Smooth muscle cell (in vitro differentiated cells): Measurements from ENCODE around the gene SLC27A1. TPM values are rescaled to one million over a fixed set of nuclear protein-coding genes. Genes with fewer than 3 reads are reported as not detected.
A peak's percentile ranks its signal among the peaks of the same experiment; 100 is the strongest.

Experiments used
- DNase-seq: peaks from one replicate; lab custom pipeline; 2025; ENCODE audit not compliant: unreplicated experiment; lab: John Stamatoyannopoulos, UW
- H2AFZ ChIP-seq: fragments of 200-600 bp; sonication (generic); 2 replicates; pipeline ENCODE4 v1.6.0; 2016; ENCODE audit warnings: antibody characterized with exemption, low read depth, mild to moderate bottlenecking
- H3F3A ChIP-seq: fragments of 200-600 bp; sonication (generic); 2 replicates; pipeline ENCODE4 v1.6.0; 2017; ENCODE audit warnings: antibody characterized with exemption, low read depth
- H3K27ac ChIP-seq: fragments of 200-600 bp; sonication (generic); 2 replicates; pipeline ENCODE4 v1.5.1; 2016; ENCODE audit warnings: low read depth, mild to moderate bottlenecking
- H3K27me3 ChIP-seq: fragments of 200-600 bp; sonication (generic); 2 replicates; pipeline ENCODE4 v1.6.1; 2016; ENCODE audit warnings: low read depth, mild to moderate bottlenecking
- H3K36me3 ChIP-seq: fragments of 200-600 bp; sonication (generic); 2 replicates; pipeline ENCODE4 v1.5.1; 2016; ENCODE audit warnings: low read depth
- H3K4me1 ChIP-seq: fragments of 200-600 bp; sonication (generic); 2 replicates; pipeline ENCODE4 v1.5.1; 2016; ENCODE audit warnings: low read depth
- H3K4me2 ChIP-seq: fragments of 200-600 bp; sonication (generic); 2 replicates; pipeline ENCODE4 v1.6.0; 2016; ENCODE audit warnings: mild to moderate bottlenecking
- H3K4me3 ChIP-seq: fragments of 200-600 bp; sonication (generic); 2 replicates; pipeline ENCODE4 v1.5.1; 2016; ENCODE audit warnings: mild to moderate bottlenecking
- H3K79me2 ChIP-seq: fragments of 200-600 bp; sonication (generic); 2 replicates; pipeline ENCODE4 v1.6.0; 2016; ENCODE audit warnings: low read depth, mild to moderate bottlenecking
- H3K9ac ChIP-seq: fragments of 200-600 bp; sonication (generic); 2 replicates; pipeline ENCODE4 v1.6.0; 2016; ENCODE audit warnings: low read depth
- H3K9me3 ChIP-seq: fragments of 200-600 bp; sonication (generic); replicated peaks from 2 replicates; pipeline ENCODE4 v1.5.1; 2016; ENCODE audit warnings: low read depth
- H4K20me1 ChIP-seq: fragments of 200-600 bp; sonication (generic); 2 replicates; pipeline ENCODE4 v1.6.0; 2016; ENCODE audit warnings: low read depth
- WGBS: methylation state at CpG from one replicate; pipeline ENCODE4 v1.1.7; 2016; ENCODE audit warnings: low lambda C conversion rate; 5-methylcytosine and 5-hydroxymethylcytosine counted together
- polyA plus RNA-seq: library from polyadenylated mRNA; unstranded; fragments of >200 nt; fragmentation: Nextera tagmentation; extraction: Ambion mirVana; gene quantifications from 2 replicates; pipeline ENCODE4 v1.2.1, GENCODE V29; 2016
- total RNA-seq: library from RNA; depleted of rRNA; stranded (reverse); fragments of >200 nt; gene quantifications from 2 replicates; pipeline ENCODE4 v1.2.3, GENCODE V29; 2014
- TF ChIP-seq, protein P1 (sequence below): fragments of 200-600 bp; sonication (generic); IDR thresholded peaks from 2 replicates; pipeline ENCODE4 v1.5.1; 2017; ENCODE audit warnings: borderline replicate concordance, mild to moderate bottlenecking, antibody characterized with exemption; ENCODE audit not compliant: insufficient read depth, poor library complexity, severe bottlenecking

The SLC27A1 gene
- total RNA-seq = 6.8 and 9.7 TPM in 2 replicates
- 11.5 and 11.6 TPM in 2 replicates for polyA plus RNA-seq

DNA sequence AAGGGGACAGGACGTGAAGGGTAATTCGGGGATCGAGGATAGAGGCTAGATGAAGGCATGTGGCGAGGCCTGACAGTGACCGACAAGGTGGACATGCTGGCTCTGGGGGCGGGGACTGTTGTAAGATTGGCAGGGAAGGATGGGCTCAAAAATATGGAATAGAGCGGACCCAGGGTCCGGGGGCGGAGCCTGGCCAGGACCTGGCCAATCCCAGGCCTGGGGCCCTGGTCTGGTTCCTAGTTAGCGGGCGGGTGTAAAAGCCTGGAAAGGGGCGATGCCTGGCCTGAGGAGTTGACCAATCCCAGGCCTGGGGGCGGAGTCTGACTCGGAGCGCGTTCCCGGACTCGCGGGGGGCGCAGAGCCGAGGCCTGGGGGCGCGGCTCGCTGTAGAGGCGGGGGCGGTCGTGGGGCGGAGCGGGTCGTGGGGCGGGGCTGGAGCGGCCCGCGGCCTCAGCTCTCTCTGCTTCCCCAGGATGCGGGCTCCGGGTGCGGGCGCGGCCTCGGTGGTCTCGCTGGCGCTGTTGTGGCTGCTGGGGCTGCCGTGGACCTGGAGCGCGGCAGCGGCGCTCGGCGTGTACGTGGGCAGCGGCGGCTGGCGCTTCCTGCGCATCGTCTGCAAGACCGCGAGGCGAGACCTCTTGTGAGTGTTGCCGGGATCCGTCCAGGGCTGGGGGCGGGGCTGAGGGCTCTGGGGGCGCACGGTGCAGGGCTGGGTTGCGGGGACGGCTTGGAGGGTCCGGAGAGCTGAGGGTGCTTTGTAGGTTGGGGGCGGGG lies at the start of gene SLC27A1:
Gene SLC27A1, plus strand, starts transcription at position 457 of the 774 bp plus-strand sequence. Its CDS starts 17 bp downstream, at position 474.
- TF ChIP-seq, protein P1, sequence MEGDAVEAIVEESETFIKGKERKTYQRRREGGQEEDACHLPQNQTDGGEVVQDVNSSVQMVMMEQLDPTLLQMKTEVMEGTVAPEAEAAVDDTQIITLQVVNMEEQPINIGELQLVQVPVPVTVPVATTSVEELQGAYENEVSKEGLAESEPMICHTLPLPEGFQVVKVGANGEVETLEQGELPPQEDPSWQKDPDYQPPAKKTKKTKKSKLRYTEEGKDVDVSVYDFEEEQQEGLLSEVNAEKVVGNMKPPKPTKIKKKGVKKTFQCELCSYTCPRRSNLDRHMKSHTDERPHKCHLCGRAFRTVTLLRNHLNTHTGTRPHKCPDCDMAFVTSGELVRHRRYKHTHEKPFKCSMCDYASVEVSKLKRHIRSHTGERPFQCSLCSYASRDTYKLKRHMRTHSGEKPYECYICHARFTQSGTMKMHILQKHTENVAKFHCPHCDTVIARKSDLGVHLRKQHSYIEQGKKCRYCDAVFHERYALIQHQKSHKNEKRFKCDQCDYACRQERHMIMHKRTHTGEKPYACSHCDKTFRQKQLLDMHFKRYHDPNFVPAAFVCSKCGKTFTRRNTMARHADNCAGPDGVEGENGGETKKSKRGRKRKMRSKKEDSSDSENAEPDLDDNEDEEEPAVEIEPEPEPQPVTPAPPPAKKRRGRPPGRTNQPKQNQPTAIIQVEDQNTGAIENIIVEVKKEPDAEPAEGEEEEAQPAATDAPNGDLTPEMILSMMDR = no peak

DNA sequence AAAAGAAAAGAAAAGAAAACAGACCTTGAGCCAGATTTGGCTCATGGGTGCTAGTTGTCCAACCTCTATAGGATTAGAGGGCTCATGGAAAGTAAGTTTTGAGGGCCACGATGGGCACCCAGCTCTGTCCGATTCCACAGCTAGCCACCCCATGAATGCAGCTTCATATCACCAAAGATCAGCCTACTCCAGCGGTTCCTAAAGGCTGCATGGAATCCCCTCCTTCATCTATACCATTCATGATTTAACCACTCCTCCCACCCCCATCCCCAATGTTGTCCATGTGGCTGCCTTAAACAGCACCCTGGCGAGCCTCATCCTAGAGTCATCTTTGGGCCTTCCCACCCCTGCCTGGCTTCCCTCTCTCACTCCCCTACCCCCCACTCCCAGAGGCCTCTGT lies 48.4 kb upstream of the SLC27A1 start:
- no peak overlapping the region for H2AFZ ChIP-seq
- no peak for DNase-seq
- TF ChIP-seq, protein P1 = no peak
- no peak overlapping the region for H3K9ac ChIP-seq
- H3K4me1 ChIP-seq = peaks cover 7% of the 10 kb centered on the region
- H3F3A ChIP-seq = peaks cover 8% of the 10 kb centered on the region
- H3K4me2 ChIP-seq = no peak overlapping the region
- no peak overlapping the region for H3K4me3 ChIP-seq
- no peaks in the 10 kb centered on the region for H3K79me2 ChIP-seq
- H3K27me3 ChIP-seq = no peaks in the 10 kb centered on the region
- no peaks in the 10 kb centered on the region for H3K9me3 ChIP-seq
- H3K27ac ChIP-seq = no peak overlapping the region
- WGBS = 99% methylated on average over 4 of the region's 4 CpGs
- no peaks in the 10 kb centered on the region for H3K36me3 ChIP-seq
- no peaks in the 10 kb centered on the region for H4K20me1 ChIP-seq

More for the DNA sequence above, at the start of gene SLC27A1:
- Histone ChIP-seq H3K4me1 (peaks cover 13% of the 10 kb centered on the region), H3K27ac (peak within 1 kb of the TSS; percentile 63), H3K9ac (peak within 1 kb of the TSS; percentile 65), H3K36me3 (no peaks in the 10 kb centered on the region), H3K79me2 (peaks cover 33% of the 10 kb centered on the region), H3K4me2 (peak within 1 kb of the TSS; percentile 86), H3K4me3 (peak within 1 kb of the TSS; percentile 83), H2AFZ (peak within 1 kb of the TSS; percentile 64), H3K27me3 (no peaks in the 10 kb centered on the region), H3K9me3 (no peaks in the 10 kb centered on the region), H4K20me1 (peaks cover 10% of the 10 kb centered on the region), H3F3A (no peaks in the 10 kb centered on the region)
- peak; percentile 100 for DNase-seq
- WGBS = under 1% methylated on average over 32 of the region's 67 CpGs

DNA sequence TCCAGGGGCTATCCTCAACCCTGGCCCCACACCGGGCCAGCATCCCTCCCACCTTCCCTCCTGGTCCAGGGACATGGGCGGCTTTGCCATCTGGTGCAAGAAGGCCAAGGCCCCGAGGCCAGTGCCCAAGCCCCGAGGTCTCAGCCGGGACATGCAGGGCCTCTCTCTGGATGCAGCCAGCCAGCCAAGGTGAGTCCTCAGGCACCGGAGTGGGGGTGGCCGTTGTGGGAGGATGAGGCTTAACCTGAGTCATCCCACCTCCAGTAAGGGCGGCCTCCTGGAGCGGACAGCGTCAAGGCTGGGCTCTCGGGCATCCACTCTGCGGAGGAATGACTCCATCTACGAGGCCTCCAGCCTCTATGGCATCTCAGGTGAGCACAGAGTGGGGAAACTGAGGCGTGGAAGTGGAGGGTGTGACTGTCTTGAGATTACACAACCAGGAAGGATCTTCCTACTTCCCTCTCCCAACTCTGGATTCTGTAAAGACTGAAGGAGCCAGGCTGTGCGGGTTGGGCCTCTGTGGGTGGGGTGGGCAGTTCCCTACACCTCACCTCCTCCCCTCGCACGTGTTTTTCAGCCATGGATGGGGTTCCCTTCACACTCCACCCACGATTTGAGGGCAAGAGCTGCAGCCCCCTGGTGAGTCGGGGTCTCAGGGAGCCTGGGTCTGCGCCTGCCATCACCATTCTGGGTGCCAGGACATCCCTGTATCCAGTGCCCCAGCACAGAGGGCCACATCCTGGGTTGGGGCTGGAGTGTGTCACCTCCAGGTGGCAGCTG lies 46.7 kb upstream of the SLC27A1 start:
- Histone ChIP-seq H3K27me3 (no peaks in the 10 kb centered on the region), H3K79me2 (no peaks in the 10 kb centered on the region), H3K9ac (no peak overlapping the region), H3K4me1 (peaks cover 7% of the 10 kb centered on the region), H3K36me3 (no peaks in the 10 kb centered on the region), H3K4me2 (no peak overlapping the region), H2AFZ (no peak overlapping the region), H3K4me3 (no peak overlapping the region), H3K9me3 (no peaks in the 10 kb centered on the region), H3F3A (peaks cover 8% of the 10 kb centered on the region), H3K27ac (no peak overlapping the region), H4K20me1 (no peaks in the 10 kb centered on the region)
- 94% methylated on average over 20 of the region's 20 CpGs for WGBS
- TF ChIP-seq, protein P1 = no peak
- DNase-seq = no peak
